ENCODE measurements around the gene ZNF362. TPM values are rescaled to one million over a fixed set of nuclear protein-coding genes. Genes with fewer than 3 reads are reported as not detected.

ZNF362 gene
- total and polyA plus RNA-seq, 2 experiments from 2014 or later, result 11.0 to 12.9 TPM

DNA sequence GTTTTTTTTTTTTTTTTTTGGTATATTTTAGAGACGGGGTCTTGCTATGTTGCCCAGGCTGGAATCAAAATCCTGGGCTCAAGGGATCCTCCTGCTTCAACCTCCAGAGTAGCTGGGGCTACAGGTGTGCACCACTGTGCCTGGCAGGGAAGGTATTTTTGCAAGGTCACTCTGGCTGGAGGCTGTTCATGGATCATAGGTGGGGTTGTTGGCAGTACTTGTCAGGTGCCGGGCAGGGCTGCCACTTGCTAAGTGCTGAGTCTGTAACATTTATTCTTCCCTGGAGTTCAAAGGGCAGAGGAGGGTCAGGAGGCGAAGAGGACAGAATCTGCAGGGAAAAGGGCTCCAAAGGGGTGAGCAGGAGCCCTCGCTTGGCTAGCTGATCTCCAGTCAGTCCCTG, 40.5 kb downstream of the ZNF362 start (continued):
- TF ChIP-seq ZNF462 (CRISPR knock-in tag; IDR thresholded peaks at IDR 0.05) (no peak), NANOG (IDR thresholded peaks at IDR 0.05; ENCODE audit: borderline replicate concordance) (no peak)

DNA sequence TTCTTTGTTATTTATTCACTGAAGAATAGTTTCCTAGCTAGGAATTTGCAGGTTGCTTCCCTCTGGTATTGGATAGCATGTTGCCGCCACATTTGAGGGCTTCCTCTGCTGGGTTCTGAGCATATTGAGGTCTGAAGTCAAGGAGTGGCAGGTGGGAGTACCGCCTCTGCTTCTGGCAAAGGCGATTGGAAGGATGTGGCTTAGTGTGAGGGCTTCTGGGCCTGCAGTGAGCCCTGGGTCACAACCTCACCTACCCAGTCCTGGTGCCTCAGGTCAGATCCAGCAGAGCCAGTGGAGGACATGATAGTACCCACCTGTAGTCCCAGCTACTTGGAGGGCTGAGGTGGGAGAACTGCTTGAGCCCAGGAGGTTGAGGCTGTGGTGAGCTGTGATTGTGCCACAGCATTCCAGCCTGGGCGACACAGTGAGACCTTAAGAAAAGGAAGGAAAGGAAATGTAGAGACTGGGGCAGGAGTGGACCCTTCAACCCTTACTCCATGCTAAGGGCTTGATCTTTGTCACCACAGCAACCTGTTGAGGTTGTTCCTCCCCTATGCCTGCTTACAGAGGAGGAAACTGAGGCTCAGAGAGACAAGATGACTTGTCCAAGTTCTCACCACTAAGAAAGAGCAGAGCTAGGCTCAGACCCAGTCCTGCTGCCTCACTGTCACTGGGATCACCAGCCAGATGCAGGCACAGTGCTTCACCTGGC, 41.8 kb downstream of the ZNF362 start:
- no peak overlapping the region for H3K4me2 ChIP-seq
- H3F3A ChIP-seq (replicated peaks; ENCODE audit: low read depth), result no peaks in the 10 kb centered on the region
- Mint-ChIP-seq H3K27me3 (ENCODE audit: insufficient read depth, low read depth, poor library complexity) (peaks cover 6% of the 10 kb centered on the region), H3K27ac (no peak overlapping the region), H3K36me3 (ENCODE audit: low read depth) (peaks cover 57% of the 10 kb centered on the region), H3K4me3 (no peak overlapping the region), H3K9me3 (peaks cover 3% of the 10 kb centered on the region; the same call in 1 of the 3 replicates), H3K4me1 (peaks cover 15% of the 10 kb centered on the region)
- no peaks in the 10 kb centered on the region; the same call in 1 of the 2 replicates for H3K27me3 ChIP-seq (ENCODE audit: insufficient read depth)
- no peaks in the 10 kb centered on the region for H3K79me2 ChIP-seq (replicated peaks; ENCODE audit: insufficient read depth)
- peaks cover 2% of the 10 kb centered on the region; the same call in 1 of the 2 replicates for H3K9me2 ChIP-seq (ENCODE audit: insufficient read depth)
- no peak overlapping the region for H2AFZ ChIP-seq
- no peak for DNase-seq (ENCODE audit: low spot score)
- H3K36me3 ChIP-seq (ENCODE audit: insufficient read depth), result no peaks in the 10 kb centered on the region; the same call in 1 of the 2 replicates
- no peak overlapping the region for H3K27ac ChIP-seq (ENCODE audit: low read depth)
- H3K4me1 ChIP-seq (ENCODE audit: insufficient read depth), result peaks cover 9% of the 10 kb centered on the region; the same call in 1 of the 2 replicates
- H3K4me3 ChIP-seq, result no peak overlapping the region
- no peak for ATAC-seq
- H4K20me1 ChIP-seq (replicated peaks; ENCODE audit: insufficient read depth), result no peaks in the 10 kb centered on the region; the same call in 1 of the 2 replicates
- TF ChIP-seq ZNF114 (CRISPR knock-in tag; IDR thresholded peaks at IDR 0.05), result no peak
- no peak for TF ChIP-seq ETS1 (IDR thresholded peaks at IDR 0.05)
- TF ChIP-seq CREB1 (CRISPR knock-in tag; IDR thresholded peaks at IDR 0.05; ENCODE audit: low read depth), result no peak
- TF ChIP-seq STAT1 (IDR thresholded peaks at IDR 0.05; ENCODE audit: unreplicated experiment), result no peak
- no peak for TF ChIP-seq JUNB (IDR thresholded peaks at IDR 0.05; ENCODE audit: unreplicated experiment)
- TF ChIP-seq EZH2phosphoT487 (IDR thresholded peaks at IDR 0.05; ENCODE audit: unreplicated experiment), result no peak
- TF ChIP-seq, protein P1, sequence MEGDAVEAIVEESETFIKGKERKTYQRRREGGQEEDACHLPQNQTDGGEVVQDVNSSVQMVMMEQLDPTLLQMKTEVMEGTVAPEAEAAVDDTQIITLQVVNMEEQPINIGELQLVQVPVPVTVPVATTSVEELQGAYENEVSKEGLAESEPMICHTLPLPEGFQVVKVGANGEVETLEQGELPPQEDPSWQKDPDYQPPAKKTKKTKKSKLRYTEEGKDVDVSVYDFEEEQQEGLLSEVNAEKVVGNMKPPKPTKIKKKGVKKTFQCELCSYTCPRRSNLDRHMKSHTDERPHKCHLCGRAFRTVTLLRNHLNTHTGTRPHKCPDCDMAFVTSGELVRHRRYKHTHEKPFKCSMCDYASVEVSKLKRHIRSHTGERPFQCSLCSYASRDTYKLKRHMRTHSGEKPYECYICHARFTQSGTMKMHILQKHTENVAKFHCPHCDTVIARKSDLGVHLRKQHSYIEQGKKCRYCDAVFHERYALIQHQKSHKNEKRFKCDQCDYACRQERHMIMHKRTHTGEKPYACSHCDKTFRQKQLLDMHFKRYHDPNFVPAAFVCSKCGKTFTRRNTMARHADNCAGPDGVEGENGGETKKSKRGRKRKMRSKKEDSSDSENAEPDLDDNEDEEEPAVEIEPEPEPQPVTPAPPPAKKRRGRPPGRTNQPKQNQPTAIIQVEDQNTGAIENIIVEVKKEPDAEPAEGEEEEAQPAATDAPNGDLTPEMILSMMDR (conservative IDR thresholded peaks at IDR 0.05; ENCODE audit: low read depth in 2 of 2), result no peak
- no peak for TF ChIP-seq POLR2AphosphoS5 (IDR thresholded peaks at IDR 0.05; ENCODE audit: low read depth)
- no peak for TF ChIP-seq ZNF331 (CRISPR knock-in tag; IDR thresholded peaks at IDR 0.05; ENCODE audit: low read depth)
- no peak for TF ChIP-seq NANOG (IDR thresholded peaks at IDR 0.05; ENCODE audit: borderline replicate concordance)
- TF ChIP-seq EZH2 (IDR thresholded peaks at IDR 0.05; ENCODE audit: low read depth, unreplicated experiment), result no peak
